ENCODE results near the gene E2F4. TPM values are rescaled to one million over a fixed set of nuclear protein-coding genes. Genes with fewer than 3 reads are reported as not detected.

Gene E2F4
- total and polyA plus RNA-seq, 2 of the 13 experiments (the other 11 are each of a cell fraction or from before 2014, with no cell fraction given), result 84.8 to 91.2 TPM

GRCh38 chr16:67226804-67227566 is 35.0 kb downstream of the E2F4 start, which contains the start of gene TMEM208 (continued):
- TF ChIP-seq JARID2 (CRISPR knock-in tag; IDR thresholded peaks at IDR 0.05; ENCODE audit: insufficient replicate concordance) (no peak), SAFB2 (CRISPR knock-in tag; IDR thresholded peaks at IDR 0.05; ENCODE audit: borderline replicate concordance, low read depth) (peak; percentile 91; the same call in 1 of the 2 replicates), NFAT5 (CRISPR knock-in tag; IDR thresholded peaks at IDR 0.05) (peak; percentile 82), MTF1 (CRISPR knock-in tag; IDR thresholded peaks at IDR 0.05) (0 out of 2 replicates have a peak, but pooled peaks have one; percentile 36), ZNF687 (CRISPR knock-in tag; IDR thresholded peaks at IDR 0.05) (peak; percentile 91), ZMYM2 (CRISPR knock-in tag; IDR thresholded peaks at IDR 0.05) (no peak; the same call in 1 of the 2 replicates), MIER2 (CRISPR knock-in tag; IDR thresholded peaks at IDR 0.05) (peak; percentile 74), SSRP1 (CRISPR knock-in tag; IDR thresholded peaks at IDR 0.05) (no peak), ZBTB4 (CRISPR knock-in tag; IDR thresholded peaks at IDR 0.05; ENCODE audit: borderline replicate concordance) (peak; percentile 88; the same call in 1 of the 2 replicates), XBP1 (CRISPR knock-in tag; IDR thresholded peaks at IDR 0.05) (no peak), ZNF703 (CRISPR knock-in tag; IDR thresholded peaks at IDR 0.05; ENCODE audit: borderline replicate concordance) (no peak), PHF20 (CRISPR knock-in tag; IDR thresholded peaks at IDR 0.05) (peak; percentile 100), ZBTB38 (CRISPR knock-in tag; IDR thresholded peaks at IDR 0.05) (peak; percentile 82; the same call in 1 of the 2 replicates), FOXK1 (CRISPR knock-in tag; IDR thresholded peaks at IDR 0.05; ENCODE audit: borderline replicate concordance, low read depth) (peak; percentile 99), ZNF724P (CRISPR knock-in tag; IDR thresholded peaks at IDR 0.05; ENCODE audit: borderline replicate concordance) (no peak; the same call in 1 of the 2 replicates), ZSCAN25 (CRISPR knock-in tag; IDR thresholded peaks at IDR 0.05) (peak; percentile 87; the same call in 1 of the 2 replicates)
